Measurements from ENCODE around the gene GMPPA. TPM values are rescaled to one million over a fixed set of nuclear protein-coding genes. Genes with fewer than 3 reads are reported as not detected.

Gene GMPPA
- total RNA-seq, 1 donor from 2014 or later = 34.1 TPM

DNA sequence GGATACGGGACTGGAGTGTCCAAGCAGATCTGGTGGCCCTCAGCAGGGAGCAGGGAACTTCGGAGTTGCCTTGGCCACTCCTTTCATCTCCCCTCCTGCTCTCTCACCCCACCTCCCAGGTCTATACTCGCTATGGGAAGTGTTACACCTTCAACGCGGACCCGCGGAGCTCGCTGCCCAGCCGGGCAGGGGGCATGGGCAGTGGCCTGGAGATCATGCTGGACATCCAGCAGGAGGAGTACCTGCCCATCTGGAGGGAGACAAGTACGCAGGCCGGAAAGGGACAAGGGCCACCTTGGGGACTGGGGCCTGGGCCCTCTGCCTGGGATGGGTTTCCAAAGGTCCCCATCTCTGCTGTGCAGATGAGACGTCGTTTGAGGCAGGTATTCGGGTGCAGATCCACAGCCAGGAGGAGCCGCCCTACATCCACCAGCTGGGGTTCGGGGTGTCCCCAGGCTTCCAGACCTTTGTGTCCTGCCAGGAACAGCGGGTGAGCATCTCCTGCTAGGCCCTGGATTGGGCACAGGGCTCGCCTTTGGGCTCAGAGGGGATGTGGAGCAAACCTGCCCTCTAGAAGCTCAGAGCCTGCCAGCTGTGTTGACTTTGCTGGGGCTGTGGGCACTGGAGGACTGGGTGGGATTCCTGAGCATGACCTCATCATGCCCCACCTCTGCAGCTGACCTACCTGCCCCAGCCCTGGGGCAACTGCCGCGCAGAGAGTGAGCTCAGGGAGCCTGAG lies 33.1 kb downstream of the GMPPA start:
- no peak overlapping the region for H3K4me3 ChIP-seq (ENCODE audit: low read depth, low read length)
- DNase-seq (ENCODE audit: low read depth) = no peak
- peaks cover 46% of the 10 kb centered on the region for H3K27me3 ChIP-seq (ENCODE audit: control insufficient read depth, insufficient read depth, low read length)
- TF ChIP-seq, protein P1, sequence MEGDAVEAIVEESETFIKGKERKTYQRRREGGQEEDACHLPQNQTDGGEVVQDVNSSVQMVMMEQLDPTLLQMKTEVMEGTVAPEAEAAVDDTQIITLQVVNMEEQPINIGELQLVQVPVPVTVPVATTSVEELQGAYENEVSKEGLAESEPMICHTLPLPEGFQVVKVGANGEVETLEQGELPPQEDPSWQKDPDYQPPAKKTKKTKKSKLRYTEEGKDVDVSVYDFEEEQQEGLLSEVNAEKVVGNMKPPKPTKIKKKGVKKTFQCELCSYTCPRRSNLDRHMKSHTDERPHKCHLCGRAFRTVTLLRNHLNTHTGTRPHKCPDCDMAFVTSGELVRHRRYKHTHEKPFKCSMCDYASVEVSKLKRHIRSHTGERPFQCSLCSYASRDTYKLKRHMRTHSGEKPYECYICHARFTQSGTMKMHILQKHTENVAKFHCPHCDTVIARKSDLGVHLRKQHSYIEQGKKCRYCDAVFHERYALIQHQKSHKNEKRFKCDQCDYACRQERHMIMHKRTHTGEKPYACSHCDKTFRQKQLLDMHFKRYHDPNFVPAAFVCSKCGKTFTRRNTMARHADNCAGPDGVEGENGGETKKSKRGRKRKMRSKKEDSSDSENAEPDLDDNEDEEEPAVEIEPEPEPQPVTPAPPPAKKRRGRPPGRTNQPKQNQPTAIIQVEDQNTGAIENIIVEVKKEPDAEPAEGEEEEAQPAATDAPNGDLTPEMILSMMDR (IDR thresholded peaks at IDR 0.05; ENCODE audit: insufficient read depth, low read length, poor library complexity, severe bottlenecking) = no peak
- no peaks in the 10 kb centered on the region for H3K36me3 ChIP-seq (ENCODE audit: control insufficient read depth, insufficient read depth, low read length)

DNA sequence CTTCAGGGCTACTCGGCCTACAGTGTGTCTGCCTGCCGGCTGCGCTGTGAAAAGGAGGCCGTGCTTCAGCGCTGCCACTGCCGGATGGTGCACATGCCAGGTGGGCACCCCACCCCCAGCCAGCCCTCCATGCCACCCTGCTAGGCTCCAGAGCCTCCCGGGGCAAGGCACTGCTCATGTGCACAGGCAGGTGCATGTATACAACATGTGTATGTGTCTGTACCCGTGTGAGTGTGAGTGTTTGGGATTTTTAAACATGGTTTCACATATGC lies 33.6 kb downstream of the GMPPA start:
- no peak for DNase-seq (ENCODE audit: low read depth)
- TF ChIP-seq, protein P1 (IDR thresholded peaks at IDR 0.05; ENCODE audit: insufficient read depth, low read length, poor library complexity, severe bottlenecking) = no peak
- H3K4me3 ChIP-seq (ENCODE audit: low read depth, low read length) = no peak overlapping the region
- peaks cover 41% of the 10 kb centered on the region for H3K27me3 ChIP-seq (ENCODE audit: control insufficient read depth, insufficient read depth, low read length)
- no peaks in the 10 kb centered on the region for H3K36me3 ChIP-seq (ENCODE audit: control insufficient read depth, insufficient read depth, low read length)

DNA sequence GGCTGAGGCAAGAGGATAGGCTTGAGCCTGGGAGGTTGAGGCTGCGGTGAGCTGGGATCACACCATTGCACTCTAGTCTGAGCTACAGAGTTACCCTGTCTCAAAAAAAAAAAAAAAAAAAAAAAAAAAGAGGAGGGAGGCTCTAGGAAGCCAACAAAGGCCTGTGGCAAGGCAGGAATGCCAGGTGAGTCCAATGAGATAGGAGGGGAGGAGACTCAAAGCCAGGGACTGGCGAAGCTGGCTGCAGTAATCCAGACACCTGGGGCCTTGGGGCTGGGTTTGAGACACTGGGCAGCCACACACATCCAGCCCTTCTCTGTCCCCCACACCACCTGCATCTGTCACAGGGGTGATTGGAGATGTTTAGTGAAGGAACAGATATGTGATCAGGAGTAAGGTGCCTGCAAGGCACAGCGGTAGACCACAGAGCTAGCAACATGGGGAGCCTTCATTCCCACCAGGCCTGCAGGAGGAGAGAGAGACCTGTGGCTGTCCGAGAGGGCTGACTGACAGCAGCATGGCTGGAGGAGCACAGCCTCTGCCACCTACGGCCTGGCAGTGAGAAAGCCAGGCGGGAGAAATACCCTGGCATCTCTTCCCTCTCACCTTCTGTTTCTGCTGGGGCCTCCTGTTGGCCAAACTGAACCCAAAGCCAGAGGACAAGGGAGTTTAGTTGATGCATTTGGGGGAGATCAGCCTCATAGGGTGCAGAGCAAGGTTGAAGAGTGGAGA lies 35.4 kb downstream of the GMPPA start:
- DNase-seq (ENCODE audit: low read depth) = no peak
- peaks cover 31% of the 10 kb centered on the region for H3K27me3 ChIP-seq (ENCODE audit: control insufficient read depth, insufficient read depth, low read length)
- TF ChIP-seq, protein P1 (IDR thresholded peaks at IDR 0.05; ENCODE audit: insufficient read depth, low read length, poor library complexity, severe bottlenecking) = no peak
- H3K4me3 ChIP-seq (ENCODE audit: low read depth, low read length) = no peak overlapping the region
- H3K36me3 ChIP-seq (ENCODE audit: control insufficient read depth, insufficient read depth, low read length) = no peaks in the 10 kb centered on the region

DNA sequence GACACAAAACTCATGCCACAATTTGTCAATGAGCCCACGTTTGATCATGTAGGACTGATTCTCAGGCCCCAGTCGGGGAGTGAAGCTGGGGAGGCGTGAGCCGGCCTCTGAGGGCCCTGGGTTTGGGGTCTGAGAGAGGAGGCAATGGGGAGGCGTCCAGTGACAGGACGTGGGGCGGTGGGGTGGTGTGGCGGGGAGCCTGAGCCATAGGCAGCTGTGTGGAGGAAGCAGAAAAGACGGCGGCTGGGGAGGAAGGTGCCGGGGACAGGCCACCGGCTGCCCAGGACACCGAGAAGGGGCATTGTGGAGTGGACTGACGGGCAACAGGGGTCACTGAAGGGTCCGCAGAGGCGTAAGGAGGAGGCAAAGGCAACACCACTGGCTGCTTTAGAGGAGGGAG lies 37.7 kb downstream of the GMPPA start:
- no peak for DNase-seq (ENCODE audit: low read depth)
- Histone ChIP-seq H3K27me3 (ENCODE audit: control insufficient read depth, insufficient read depth, low read length) (peaks cover 15% of the 10 kb centered on the region), H3K4me3 (ENCODE audit: low read depth, low read length) (no peak overlapping the region), H3K36me3 (ENCODE audit: control insufficient read depth, insufficient read depth, low read length) (peaks cover 5% of the 10 kb centered on the region)
- TF ChIP-seq, protein P1 (IDR thresholded peaks at IDR 0.05; ENCODE audit: insufficient read depth, low read length, poor library complexity, severe bottlenecking) = no peak

DNA sequence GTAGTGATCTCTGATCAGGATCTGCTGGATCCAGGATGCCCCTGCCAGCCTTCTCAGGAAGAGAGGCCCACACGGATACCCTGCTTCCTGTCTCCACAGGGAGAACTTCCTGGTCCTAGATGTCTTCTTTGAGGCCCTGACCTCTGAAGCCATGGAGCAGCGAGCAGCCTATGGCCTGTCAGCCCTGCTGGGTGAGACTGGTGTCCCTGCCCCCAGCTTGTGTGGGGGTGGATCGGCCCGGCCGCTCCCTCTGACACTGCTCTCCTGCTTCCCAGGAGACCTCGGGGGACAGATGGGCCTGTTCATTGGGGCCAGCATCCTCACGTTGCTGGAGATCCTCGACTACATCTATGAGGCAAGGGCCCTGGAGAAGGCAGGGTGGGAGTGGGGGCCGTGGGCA lies 38.3 kb downstream of the GMPPA start:
- DNase-seq (ENCODE audit: low read depth) = no peak
- H3K36me3 ChIP-seq (ENCODE audit: control insufficient read depth, insufficient read depth, low read length) = peaks cover 5% of the 10 kb centered on the region
- H3K4me3 ChIP-seq (ENCODE audit: low read depth, low read length) = no peak overlapping the region
- peaks cover 11% of the 10 kb centered on the region for H3K27me3 ChIP-seq (ENCODE audit: control insufficient read depth, insufficient read depth, low read length)
- TF ChIP-seq, protein P1 (IDR thresholded peaks at IDR 0.05; ENCODE audit: insufficient read depth, low read length, poor library complexity, severe bottlenecking) = no peak
